ENCODE measurements around the gene ANAPC15. TPM values are rescaled to one million over a fixed set of nuclear protein-coding genes. Genes with fewer than 3 reads are reported as not detected.
"Not testable (repeated sequence)": the region's sequence is repeated elsewhere in the genome, so short reads cannot be mapped to it uniquely, and the experiment has no call there.

ANAPC15 gene
- total RNA-seq, 1 experiment from 2014 or later: 63.6 TPM

GRCh38 chr11:72155751-72156150 is 43.3 kb upstream of the ANAPC15 start:
- H3K9me3 Mint-ChIP-seq (ENCODE audit: unreplicated experiment): no peaks in the 10 kb centered on the region
- H3K4me3 Mint-ChIP-seq (ENCODE audit: unreplicated experiment): no peak overlapping the region
- no peaks in the 10 kb centered on the region for H3K4me1 Mint-ChIP-seq (ENCODE audit: insufficient read depth, unreplicated experiment)
- intact Hi-C loops (cut with micrococcal nuclease): no loop called here
- H3K27ac Mint-ChIP-seq (ENCODE audit: low read depth, unreplicated experiment): no peak overlapping the region
- TF ChIP-seq CTCF (IDR thresholded peaks at IDR 0.05; ENCODE audit: unreplicated experiment): no peak
- CTCF ChIA-PET: interaction anchor here (1.5 to 6.5 kb wide), 2 partner anchors 9 to 12 kb away, joined by 7 to 46 read pairs; no protein-coding TSS in a partner anchor
- BruUV-seq (replicated peaks): no TSS peak
- POLR2A ChIA-PET: interaction anchor here (0.6 to 3.0 kb wide), 7 partner anchors 9 to 43 kb away, joined by 3 to 14 read pairs (median 4); partner anchors contain the start of gene ANAPC15
- H3K27me3 Mint-ChIP-seq (ENCODE audit: insufficient read depth, unreplicated experiment): no peaks in the 10 kb centered on the region
- H3K36me3 Mint-ChIP-seq (ENCODE audit: insufficient read depth, unreplicated experiment): no peaks in the 10 kb centered on the region
- DNase-seq (ENCODE audit: unreplicated experiment): no peak

- Mint-ChIP-seq H3K9me3 (ENCODE audit: unreplicated experiment) (no peaks in the 10 kb centered on the region), H3K4me1 (ENCODE audit: insufficient read depth, unreplicated experiment) (no peaks in the 10 kb centered on the region), H3K36me3 (ENCODE audit: insufficient read depth, unreplicated experiment) (no peaks in the 10 kb centered on the region), H3K27me3 (ENCODE audit: insufficient read depth, unreplicated experiment) (no peaks in the 10 kb centered on the region), H3K27ac (ENCODE audit: low read depth, unreplicated experiment) (no peak overlapping the region), H3K4me3 (ENCODE audit: unreplicated experiment) (no peak overlapping the region)
- intact Hi-C loops (cut with micrococcal nuclease): no loop called here
- CTCF ChIA-PET: interaction anchor here (0.8 to 6.5 kb wide), 2 partner anchors 11 to 130 kb away, joined by 3 to 46 read pairs; no protein-coding TSS in a partner anchor
- BruUV-seq (replicated peaks): no TSS peak
- no peak for DNase-seq (ENCODE audit: unreplicated experiment)
- POLR2A ChIA-PET: interaction anchor here (0.9 to 3.0 kb wide), 4 partner anchors 10 to 130 kb away, joined by 3 to 14 read pairs (median 10); partner anchors contain the start of gene ANAPC15
- no peak for TF ChIP-seq CTCF (IDR thresholded peaks at IDR 0.05; ENCODE audit: unreplicated experiment)
Measured at GRCh38 chr11:72154816-72155215, 42.3 kb upstream of the ANAPC15 start.

- DNase-seq (ENCODE audit: unreplicated experiment); H3K36me3 Mint-ChIP-seq (ENCODE audit: insufficient read depth, unreplicated experiment); intact Hi-C loops (cut with micrococcal nuclease); H3K9me3 Mint-ChIP-seq (ENCODE audit: unreplicated experiment); H3K27ac Mint-ChIP-seq (ENCODE audit: low read depth, unreplicated experiment); H3K4me1 Mint-ChIP-seq (ENCODE audit: insufficient read depth, unreplicated experiment); H3K4me3 Mint-ChIP-seq (ENCODE audit: unreplicated experiment); BruUV-seq (replicated peaks); H3K27me3 Mint-ChIP-seq (ENCODE audit: insufficient read depth, unreplicated experiment): not testable (repeated sequence)
- CTCF ChIA-PET: interaction anchor here (6.5 kb wide), 1 partner anchor 10 kb away, joined by 46 read pairs; no protein-coding TSS in a partner anchor
- POLR2A ChIA-PET: interaction anchor here (0.8 to 1.8 kb wide), 3 partner anchors 9 to 114 kb away, joined by 4 to 10 read pairs (median 9); no protein-coding TSS in a partner anchor
Measured at GRCh38 chr11:72153874-72154273, 41.4 kb upstream of the ANAPC15 start.

- H3K27ac Mint-ChIP-seq (ENCODE audit: low read depth, unreplicated experiment): no peak overlapping the region
- no peaks in the 10 kb centered on the region for H3K9me3 Mint-ChIP-seq (ENCODE audit: unreplicated experiment)
- no peak overlapping the region for H3K4me3 Mint-ChIP-seq (ENCODE audit: unreplicated experiment)
- intact Hi-C loops (cut with micrococcal nuclease): no loop called here
- BruUV-seq (replicated peaks): no TSS peak
- no peaks in the 10 kb centered on the region for H3K27me3 Mint-ChIP-seq (ENCODE audit: insufficient read depth, unreplicated experiment)
- TF ChIP-seq CTCF (IDR thresholded peaks at IDR 0.05; ENCODE audit: unreplicated experiment): no peak
- CTCF ChIA-PET: interaction anchor here (0.7 kb wide), 1 partner anchor 280 kb away, joined by 5 read pairs; no protein-coding TSS in a partner anchor
- no peak for DNase-seq (ENCODE audit: unreplicated experiment)
- H3K36me3 Mint-ChIP-seq (ENCODE audit: insufficient read depth, unreplicated experiment): no peaks in the 10 kb centered on the region
- no peaks in the 10 kb centered on the region for H3K4me1 Mint-ChIP-seq (ENCODE audit: insufficient read depth, unreplicated experiment)
- POLR2A ChIA-PET: interaction anchor here (0.7 to 1.3 kb wide), 3 partner anchors 8 to 92 kb away, joined by 3 read pairs; no protein-coding TSS in a partner anchor
Measured at GRCh38 chr11:72150882-72151281, 38.4 kb upstream of the ANAPC15 start.
